Liver (tissue), 9 donors: Measurements from ENCODE around the gene MTCH2. TPM values are rescaled to one million over a fixed set of nuclear protein-coding genes. Genes with fewer than 3 reads are reported as not detected.
"Not testable (repeated sequence)": the region's sequence is repeated elsewhere in the genome, so short reads cannot be mapped to it uniquely, and the experiment has no call there.

Source experiments
- DNase-seq: peaks from one replicate; pipeline ENCODE4 v3.0.0-alpha.2; 2017; ENCODE audit warnings: low spot score
- H3K27ac ChIP-seq, 2 donors: one replicate each; pipeline ENCODE4 v1.7.0; 2013; ENCODE audit warnings: inconsistent platforms in 2 of 2, low read length in 2 of 2, control low read depth in 1 of 2, low read depth in 1 of 2, mild to moderate bottlenecking in 1 of 2
- H3K27me3 ChIP-seq, 4 donors: one replicate each; pipeline versions ENCODE4 v1.6.1 to v1.7.0; 2013; ENCODE audit warnings: low read length in 3 of 4, inconsistent platforms in 1 of 4, mild to moderate bottlenecking in 1 of 4, moderate library complexity in 1 of 4; ENCODE audit not compliant: control insufficient read depth in 4 of 4, insufficient read depth in 4 of 4
- H3K36me3 ChIP-seq, 4 donors: one replicate each; pipeline versions ENCODE4 v1.6.1 to v1.7.0; 2013; ENCODE audit warnings: low read length in 3 of 4, mild to moderate bottlenecking in 3 of 4, low read depth in 1 of 4, moderate library complexity in 1 of 4; ENCODE audit not compliant: control insufficient read depth in 4 of 4, insufficient read depth in 3 of 4
- H3K4me1 ChIP-seq, 4 donors: one replicate each; pipeline versions ENCODE4 v1.6.1 to v1.7.0; 2013; ENCODE audit warnings: low read length in 3 of 4, mild to moderate bottlenecking in 3 of 4, moderate library complexity in 1 of 4; ENCODE audit not compliant: control insufficient read depth in 4 of 4, insufficient read depth in 4 of 4
- H3K4me3 ChIP-seq, 3 donors: one replicate each; pipeline versions ENCODE4 v1.6.1 to v1.7.0; 2013; ENCODE audit warnings: low read length in 3 of 3, control low read depth in 1 of 3, low read depth in 1 of 3, mild to moderate bottlenecking in 1 of 3
- H3K9ac ChIP-seq, 2 donors: one replicate each; pipeline ENCODE4 v1.7.0; 2013; ENCODE audit warnings: low read length in 2 of 2, mild to moderate bottlenecking in 2 of 2, moderate library complexity in 2 of 2, control low read depth in 1 of 2, low read depth in 1 of 2
- H3K9me3 ChIP-seq, 4 donors: one replicate each; pipeline versions ENCODE4 v1.6.1 to v1.7.0; 2013; ENCODE audit warnings: low read length in 3 of 4; ENCODE audit not compliant: control insufficient read depth in 4 of 4
- FOXA2 ChIP-seq: IDR thresholded peaks from 2 replicates; pipeline ENCODE4 v1.6.1; 2016; ENCODE audit warnings: antibody characterized with exemption
- GABPA ChIP-seq, 2 donors: IDR thresholded peaks in 1 of 2; conservative IDR thresholded peaks in 1 of 2; 2 replicates each; pipeline ENCODE4 v1.6.1; 2016; ENCODE audit warnings: antibody characterized with exemption in 2 of 2, mild to moderate bottlenecking in 1 of 2, moderate library complexity in 1 of 2
- HNF4A ChIP-seq, 2 donors: conservative IDR thresholded peaks; 2 replicates each; pipeline ENCODE4 v1.6.1; 2016; ENCODE audit warnings: antibody characterized with exemption in 2 of 2, mild to moderate bottlenecking in 2 of 2
- HNF4G ChIP-seq: IDR thresholded peaks from 2 replicates; pipeline ENCODE4 v1.6.1; 2016; ENCODE audit warnings: antibody characterized with exemption
- JUND ChIP-seq, 2 donors: IDR thresholded peaks; 2 replicates each; pipeline ENCODE4 v1.6.1; 2016; ENCODE audit warnings: antibody characterized with exemption in 2 of 2
- RAD21 ChIP-seq, 2 donors: IDR thresholded peaks; 2 replicates each; pipeline ENCODE4 v1.6.1; 2016; ENCODE audit warnings: antibody characterized with exemption in 2 of 2, mild to moderate bottlenecking in 2 of 2
- SP1 ChIP-seq: IDR thresholded peaks from 2 replicates; pipeline ENCODE4 v1.6.1; 2018; ENCODE audit warnings: antibody characterized with exemption, mild to moderate bottlenecking
- TAF1 ChIP-seq: conservative IDR thresholded peaks from 2 replicates; pipeline ENCODE4 v1.6.1; 2016; ENCODE audit warnings: antibody characterized with exemption, mild to moderate bottlenecking
- WGBS: extraction: QIAGEN DNeasy Blood & Tissue Kit; methylation state at CpG from one replicate; pipeline ENCODE4 v1.1.7; 2013; 5-methylcytosine and 5-hydroxymethylcytosine counted together
- polyA plus RNA-seq, 2 donors: library from polyadenylated mRNA; stranded (reverse) in 1 of 2; unstranded in 1 of 2; fragments of 200-250 nt in 1 of 2; fragments of >200 nt in 1 of 2; fragmentation: Nextera tagmentation in 1 of 2; extraction: Ambion mirVana in 1 of 2; gene quantifications; one replicate each; pipeline versions ENCODE4 v1.2.1 to v1.2.3, GENCODE V29; 2013 to 2015
- total RNA-seq, 2 donors: library from RNA; depleted of rRNA; stranded (reverse); fragments of >200 nt; gene quantifications; one replicate each; pipeline ENCODE4 v1.2.3, GENCODE V29; 2014
- TF ChIP-seq, protein P1 (sequence below): IDR thresholded peaks from 2 replicates; pipeline ENCODE4 v1.6.1; 2016; ENCODE audit warnings: antibody characterized with exemption, mild to moderate bottlenecking
- TF ChIP-seq, protein P2 (sequence below): IDR thresholded peaks from 2 replicates; pipeline ENCODE4 v1.6.1; 2016; ENCODE audit warnings: antibody characterized with exemption
- TF ChIP-seq, protein P3 (sequence below): IDR thresholded peaks from 2 replicates; pipeline ENCODE4 v1.6.1; 2016; ENCODE audit warnings: antibody characterized with exemption
- TF ChIP-seq, protein P4 (sequence below): IDR thresholded peaks from 2 replicates; pipeline ENCODE4 v1.6.1; 2016; ENCODE audit warnings: antibody characterized with exemption
- donor health status: healthy.
- donor health status: healthy.
- donor health status: healthy.
- donor health status: healthy.
- donor health status: healthy.

The MTCH2 gene
- total and polyA plus RNA-seq, 4 donors, result 62.5 to 304 (median 126) TPM

DNA sequence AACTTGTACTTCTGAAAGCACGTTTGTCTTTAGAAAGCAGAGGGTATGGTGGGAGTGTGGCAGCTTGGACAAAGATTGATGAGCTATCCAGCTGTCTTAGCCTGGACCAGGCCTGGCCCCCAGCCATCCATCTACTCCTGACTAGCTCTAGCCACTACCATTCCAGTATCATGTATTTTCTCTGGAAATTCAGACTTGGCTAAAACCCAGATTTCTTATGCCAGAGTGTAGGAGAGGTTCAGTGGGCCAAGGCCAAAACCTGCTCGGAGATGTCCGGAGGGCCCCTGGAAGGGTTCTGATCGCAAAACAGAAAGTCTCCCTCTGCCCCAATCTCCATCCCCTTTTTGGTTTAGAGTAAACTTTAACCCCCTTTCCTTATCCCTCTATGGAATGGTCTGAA lies 24.8 kb upstream of the MTCH2 start (continued):
- TF ChIP-seq, protein P1, sequence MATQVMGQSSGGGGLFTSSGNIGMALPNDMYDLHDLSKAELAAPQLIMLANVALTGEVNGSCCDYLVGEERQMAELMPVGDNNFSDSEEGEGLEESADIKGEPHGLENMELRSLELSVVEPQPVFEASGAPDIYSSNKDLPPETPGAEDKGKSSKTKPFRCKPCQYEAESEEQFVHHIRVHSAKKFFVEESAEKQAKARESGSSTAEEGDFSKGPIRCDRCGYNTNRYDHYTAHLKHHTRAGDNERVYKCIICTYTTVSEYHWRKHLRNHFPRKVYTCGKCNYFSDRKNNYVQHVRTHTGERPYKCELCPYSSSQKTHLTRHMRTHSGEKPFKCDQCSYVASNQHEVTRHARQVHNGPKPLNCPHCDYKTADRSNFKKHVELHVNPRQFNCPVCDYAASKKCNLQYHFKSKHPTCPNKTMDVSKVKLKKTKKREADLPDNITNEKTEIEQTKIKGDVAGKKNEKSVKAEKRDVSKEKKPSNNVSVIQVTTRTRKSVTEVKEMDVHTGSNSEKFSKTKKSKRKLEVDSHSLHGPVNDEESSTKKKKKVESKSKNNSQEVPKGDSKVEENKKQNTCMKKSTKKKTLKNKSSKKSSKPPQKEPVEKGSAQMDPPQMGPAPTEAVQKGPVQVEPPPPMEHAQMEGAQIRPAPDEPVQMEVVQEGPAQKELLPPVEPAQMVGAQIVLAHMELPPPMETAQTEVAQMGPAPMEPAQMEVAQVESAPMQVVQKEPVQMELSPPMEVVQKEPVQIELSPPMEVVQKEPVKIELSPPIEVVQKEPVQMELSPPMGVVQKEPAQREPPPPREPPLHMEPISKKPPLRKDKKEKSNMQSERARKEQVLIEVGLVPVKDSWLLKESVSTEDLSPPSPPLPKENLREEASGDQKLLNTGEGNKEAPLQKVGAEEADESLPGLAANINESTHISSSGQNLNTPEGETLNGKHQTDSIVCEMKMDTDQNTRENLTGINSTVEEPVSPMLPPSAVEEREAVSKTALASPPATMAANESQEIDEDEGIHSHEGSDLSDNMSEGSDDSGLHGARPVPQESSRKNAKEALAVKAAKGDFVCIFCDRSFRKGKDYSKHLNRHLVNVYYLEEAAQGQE, result no peak

DNA sequence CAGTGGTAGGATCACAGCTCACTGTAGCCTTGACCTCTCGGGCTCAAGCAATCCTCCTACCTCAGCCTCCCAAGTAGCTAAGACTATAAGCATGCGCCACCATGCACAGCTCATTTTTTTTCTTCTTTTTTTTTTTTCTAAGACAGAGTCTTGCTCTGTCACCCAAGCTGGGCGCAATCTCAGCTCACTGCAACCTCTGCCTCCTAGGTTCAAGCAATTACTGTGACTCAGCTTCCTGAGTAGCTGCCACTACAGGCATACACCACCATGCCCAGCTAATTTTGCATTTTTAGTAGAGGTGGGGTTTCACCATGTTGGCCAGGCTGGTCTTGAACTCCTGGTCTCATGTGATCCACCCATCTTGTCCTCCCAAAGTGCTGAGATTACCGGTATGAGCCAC lies 22.6 kb upstream of the MTCH2 start:
- not testable (repeated sequence) for H3K36me3 ChIP-seq, DNase-seq, H3K27ac ChIP-seq, H3K9ac ChIP-seq, H3K9me3 ChIP-seq, H3K4me3 ChIP-seq, H3K27me3 ChIP-seq, H3K4me1 ChIP-seq
- 99% methylated on average over 4 of the region's 4 CpGs for WGBS

DNA sequence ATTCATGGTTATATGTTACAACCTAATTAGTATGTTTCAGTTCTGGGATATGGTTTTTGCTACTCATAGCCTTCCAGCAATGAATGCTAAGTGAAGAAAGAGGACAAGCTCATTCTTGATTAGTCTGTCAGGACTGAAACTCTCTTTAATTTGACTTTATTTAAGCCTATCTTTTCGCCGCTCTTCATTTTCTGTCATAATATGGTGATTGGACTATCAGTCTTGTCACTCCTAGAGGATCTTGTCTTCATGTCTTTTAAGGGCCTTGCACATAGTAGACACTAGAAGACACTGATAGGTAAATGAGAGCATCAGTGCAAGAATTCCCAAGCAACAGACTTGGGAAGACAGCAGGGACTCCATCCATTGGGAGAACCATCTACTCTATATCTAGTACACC lies 18.9 kb upstream of the MTCH2 start:
- no peak for TF ChIP-seq HNF4G
- TF ChIP-seq, protein P2, sequence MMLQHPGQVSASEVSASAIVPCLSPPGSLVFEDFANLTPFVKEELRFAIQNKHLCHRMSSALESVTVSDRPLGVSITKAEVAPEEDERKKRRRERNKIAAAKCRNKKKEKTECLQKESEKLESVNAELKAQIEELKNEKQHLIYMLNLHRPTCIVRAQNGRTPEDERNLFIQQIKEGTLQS, result no peak
- no peak for TF ChIP-seq SP1

DNA sequence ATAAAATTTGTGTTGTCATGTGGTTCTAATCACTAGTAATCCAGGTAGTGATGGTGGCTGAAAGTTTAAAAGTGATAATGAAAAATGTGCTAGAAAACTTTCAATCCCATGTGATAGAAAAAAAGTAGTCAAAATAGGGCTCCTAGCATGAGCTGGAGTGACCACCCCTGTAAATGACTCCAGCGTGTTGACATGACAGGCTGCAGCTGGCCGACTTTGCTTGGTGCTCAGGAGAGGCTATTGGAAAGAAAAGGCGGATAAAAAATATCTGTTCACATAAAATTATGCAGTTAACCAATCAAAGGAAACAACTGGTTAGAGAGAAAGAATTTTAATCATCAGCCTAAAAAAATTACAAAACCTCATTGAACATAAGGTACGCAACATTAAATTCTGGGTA lies 16.9 kb upstream of the MTCH2 start:
- 83% methylated on average over 4 of the region's 4 CpGs for WGBS
- Histone ChIP-seq H3K4me1 (no peaks in the 10 kb centered on the region), H3K36me3 (no peaks in the 10 kb centered on the region), H3K9ac (no peak overlapping the region), H3K27me3 (no peaks in the 10 kb centered on the region), H3K27ac (no peak overlapping the region), H3K9me3 (no peaks in the 10 kb centered on the region), H3K4me3 (no peak overlapping the region)
- no peak for DNase-seq
- TF ChIP-seq JUND (IDR thresholded peaks at IDR 0.05), result no peak
- TF ChIP-seq HNF4G, result no peak
- TF ChIP-seq HNF4A (conservative IDR thresholded peaks at IDR 0.05), result no peak
- TF ChIP-seq, protein P3, sequence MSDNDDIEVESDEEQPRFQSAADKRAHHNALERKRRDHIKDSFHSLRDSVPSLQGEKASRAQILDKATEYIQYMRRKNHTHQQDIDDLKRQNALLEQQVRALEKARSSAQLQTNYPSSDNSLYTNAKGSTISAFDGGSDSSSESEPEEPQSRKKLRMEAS, result no peak
- TF ChIP-seq TAF1, result no peak
- TF ChIP-seq SP1, result no peak
- TF ChIP-seq, protein P2, result no peak
- TF ChIP-seq GABPA (IDR thresholded peaks at IDR 0.05 in 1 of 2, conservative IDR thresholded peaks at IDR 0.05 in 1 of 2), result no peak
- no peak for TF ChIP-seq RAD21 (IDR thresholded peaks at IDR 0.05)
- TF ChIP-seq, protein P4, sequence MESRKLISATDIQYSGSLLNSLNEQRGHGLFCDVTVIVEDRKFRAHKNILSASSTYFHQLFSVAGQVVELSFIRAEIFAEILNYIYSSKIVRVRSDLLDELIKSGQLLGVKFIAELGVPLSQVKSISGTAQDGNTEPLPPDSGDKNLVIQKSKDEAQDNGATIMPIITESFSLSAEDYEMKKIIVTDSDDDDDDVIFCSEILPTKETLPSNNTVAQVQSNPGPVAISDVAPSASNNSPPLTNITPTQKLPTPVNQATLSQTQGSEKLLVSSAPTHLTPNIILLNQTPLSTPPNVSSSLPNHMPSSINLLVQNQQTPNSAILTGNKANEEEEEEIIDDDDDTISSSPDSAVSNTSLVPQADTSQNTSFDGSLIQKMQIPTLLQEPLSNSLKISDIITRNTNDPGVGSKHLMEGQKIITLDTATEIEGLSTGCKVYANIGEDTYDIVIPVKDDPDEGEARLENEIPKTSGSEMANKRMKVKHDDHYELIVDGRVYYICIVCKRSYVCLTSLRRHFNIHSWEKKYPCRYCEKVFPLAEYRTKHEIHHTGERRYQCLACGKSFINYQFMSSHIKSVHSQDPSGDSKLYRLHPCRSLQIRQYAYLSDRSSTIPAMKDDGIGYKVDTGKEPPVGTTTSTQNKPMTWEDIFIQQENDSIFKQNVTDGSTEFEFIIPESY, result no peak
- no peak for TF ChIP-seq FOXA2

More for the DNA sequence above, 18.9 kb upstream of the MTCH2 start:
- no peaks in the 10 kb centered on the region for H3K36me3 ChIP-seq
- DNase-seq, result no peak
- no peak overlapping the region for H3K4me3 ChIP-seq
- WGBS, result 98% methylated on average over 2 of the region's 2 CpGs
- no peaks in the 10 kb centered on the region for H3K4me1 ChIP-seq
- H3K9ac ChIP-seq, result no peak overlapping the region
- H3K9me3 ChIP-seq, result no peaks in the 10 kb centered on the region
- no peaks in the 10 kb centered on the region for H3K27me3 ChIP-seq
- H3K27ac ChIP-seq, result no peak overlapping the region
